Hematopoietic multipotent progenitor cell treated with erythropoietin and hydrocortisone succinate and interleukin-3 and kit ligand, for 8 days (in vitro differentiated cells): Measurements from ENCODE around the gene UGDH.
"Not testable (repeated sequence)": the region's sequence is repeated elsewhere in the genome, so short reads cannot be mapped to it uniquely, and the experiment has no call there.

Experiments used
- DNase-seq: peaks from one replicate; pipeline ENCODE4 v3.0.0-alpha.2; 2015

UGDH gene

DNA sequence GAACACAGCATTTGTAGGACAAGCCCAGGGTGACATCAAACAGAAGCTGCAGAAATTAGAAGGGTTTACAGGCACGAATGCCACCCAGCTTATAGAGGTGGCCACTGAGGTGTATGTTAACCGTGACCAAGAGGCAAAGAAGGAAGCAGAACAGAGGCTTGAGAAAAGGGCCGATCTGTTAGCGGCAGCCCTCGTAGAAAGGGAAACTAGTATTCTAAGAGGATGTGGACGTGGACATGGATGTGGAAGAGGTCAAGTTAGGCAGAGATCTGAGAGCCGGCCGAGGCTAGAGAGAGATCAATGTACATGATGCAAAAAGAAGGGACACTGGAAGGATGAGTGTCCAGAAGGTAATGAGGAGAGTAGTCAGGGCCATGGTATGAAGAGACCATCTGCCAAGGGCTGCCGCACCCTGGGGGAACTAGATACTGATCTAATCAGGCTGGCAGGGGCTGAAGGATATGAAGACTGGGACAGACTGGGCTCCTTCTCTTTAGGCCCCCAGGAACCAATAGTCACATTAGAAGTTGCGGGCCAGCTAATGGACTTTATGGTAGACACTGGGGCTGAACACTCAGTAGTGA is 40.9 kb downstream of the UGDH start:
- no peak for DNase-seq

DNA sequence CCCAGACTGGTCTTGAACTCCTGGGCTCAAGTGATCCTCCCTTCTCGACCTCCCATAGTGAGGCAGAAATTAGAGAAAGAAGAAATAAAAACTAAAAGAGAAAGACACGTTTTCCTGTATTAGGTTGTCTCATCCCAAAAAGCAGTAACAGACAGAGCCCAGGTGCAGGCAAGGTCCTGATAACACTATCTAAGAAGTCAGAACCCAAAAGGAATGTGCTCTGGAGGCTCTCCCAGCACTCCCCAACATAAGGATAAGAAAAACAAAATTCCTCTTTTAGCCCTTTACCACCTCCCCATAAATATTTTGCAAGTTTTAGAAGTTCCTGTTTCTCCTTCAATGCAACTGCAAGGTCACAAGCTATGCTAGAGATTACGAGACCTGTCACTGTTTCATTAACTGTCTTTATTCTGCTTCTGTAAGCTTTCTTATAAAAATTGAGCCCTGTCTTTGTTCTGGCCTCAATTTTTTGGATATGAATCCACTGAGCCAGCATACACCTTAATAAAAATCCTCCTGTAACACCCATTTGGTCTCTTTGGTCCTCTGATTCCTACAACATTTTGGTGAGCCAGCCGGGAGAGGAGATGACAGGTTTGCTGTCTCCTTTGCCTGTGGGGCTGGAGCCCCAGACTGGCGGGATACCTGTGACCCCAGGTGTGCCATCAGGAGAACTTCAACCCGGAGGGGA is 42.5 kb downstream of the UGDH start:
- no peak for DNase-seq

DNA sequence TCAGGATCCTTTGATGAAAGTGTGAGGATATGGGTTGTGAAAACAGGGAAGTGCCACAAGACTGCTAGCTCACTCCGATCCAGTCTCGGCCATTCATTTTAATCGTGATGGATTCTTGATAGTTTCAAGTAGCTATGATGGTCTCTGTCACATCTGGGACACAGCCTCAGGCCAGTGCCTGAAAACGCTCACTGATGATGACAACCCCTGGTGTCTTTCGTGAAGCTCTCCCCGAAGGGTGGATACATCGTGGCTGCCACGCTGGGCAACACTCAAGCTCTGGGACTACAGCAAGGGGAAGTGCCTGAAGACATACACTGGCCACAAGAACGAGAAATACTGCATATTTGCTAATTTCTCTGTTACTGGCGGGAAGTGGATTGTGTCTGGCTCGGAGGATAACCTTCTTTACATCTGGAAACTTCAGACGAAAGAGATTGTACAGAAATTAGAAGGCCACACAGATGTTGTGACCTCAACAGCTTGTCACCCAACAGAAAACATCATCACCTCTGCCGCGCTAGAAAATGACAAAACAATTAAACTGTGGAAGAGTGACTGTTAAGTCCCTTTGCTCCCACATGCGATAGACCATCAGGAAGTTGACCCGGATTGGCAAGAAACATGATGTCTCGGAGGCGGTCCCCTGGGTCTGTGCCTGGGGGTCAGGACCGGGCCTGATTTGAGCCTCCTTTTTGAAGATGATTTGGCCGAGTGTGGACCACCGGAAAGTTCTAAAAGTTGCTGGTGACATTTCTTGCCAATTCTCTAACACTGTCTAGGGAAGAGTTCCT is 46.1 kb downstream of the UGDH start:
- DNase-seq = no peak

DNA sequence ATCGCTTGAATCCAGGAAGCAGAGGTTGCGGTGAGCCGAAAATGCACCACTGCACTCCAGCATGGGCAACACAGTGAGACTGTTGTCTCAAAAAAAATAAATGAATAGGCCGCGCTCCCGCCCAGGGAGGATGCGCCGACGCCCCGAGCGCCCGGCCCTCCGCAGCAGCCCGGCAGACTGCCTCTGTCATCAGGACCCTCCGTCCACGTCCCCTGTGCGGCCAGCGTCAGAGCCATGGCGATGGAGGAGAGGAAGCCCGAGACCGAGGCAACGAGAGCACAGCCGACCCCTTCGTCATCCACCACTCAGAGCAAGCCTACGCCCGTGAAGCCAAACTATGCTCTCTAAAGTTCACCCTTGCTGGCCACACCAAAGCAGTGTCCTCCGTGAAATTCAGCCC is 47.0 kb downstream of the UGDH start:
- no peak for DNase-seq

DNA sequence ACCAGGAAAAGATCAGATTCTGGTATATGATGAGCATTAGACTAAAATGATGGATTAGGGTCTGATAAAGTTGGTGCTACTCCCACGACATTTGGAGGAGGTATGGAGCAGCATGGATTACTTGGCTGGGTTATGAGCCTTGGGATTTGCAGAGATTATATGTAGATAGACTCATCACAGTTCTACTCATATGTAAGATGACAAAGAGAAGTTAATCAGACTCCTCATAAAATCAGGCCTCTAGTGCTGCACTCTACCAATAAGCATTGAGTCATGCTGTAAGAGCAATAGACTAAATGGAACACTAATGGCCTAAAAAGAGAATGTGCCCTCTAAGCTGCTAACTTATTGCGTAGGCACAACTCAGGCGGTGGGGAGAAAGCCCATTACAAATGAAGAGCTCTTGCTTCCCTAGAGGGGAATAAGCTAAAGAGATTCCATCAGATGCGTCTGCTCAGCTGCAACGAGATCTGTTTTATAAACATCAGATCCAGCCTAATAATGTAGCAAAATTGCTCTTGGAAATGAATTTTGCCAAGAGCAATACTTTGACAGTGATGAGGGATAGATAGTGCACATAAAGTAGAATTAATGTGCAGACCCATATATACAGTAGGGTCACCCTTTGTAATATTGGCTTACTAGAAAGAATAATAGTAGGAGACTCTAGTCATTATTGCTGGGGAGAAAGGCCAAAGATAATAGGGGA is 50.9 kb downstream of the UGDH start:
- DNase-seq = no peak

DNA sequence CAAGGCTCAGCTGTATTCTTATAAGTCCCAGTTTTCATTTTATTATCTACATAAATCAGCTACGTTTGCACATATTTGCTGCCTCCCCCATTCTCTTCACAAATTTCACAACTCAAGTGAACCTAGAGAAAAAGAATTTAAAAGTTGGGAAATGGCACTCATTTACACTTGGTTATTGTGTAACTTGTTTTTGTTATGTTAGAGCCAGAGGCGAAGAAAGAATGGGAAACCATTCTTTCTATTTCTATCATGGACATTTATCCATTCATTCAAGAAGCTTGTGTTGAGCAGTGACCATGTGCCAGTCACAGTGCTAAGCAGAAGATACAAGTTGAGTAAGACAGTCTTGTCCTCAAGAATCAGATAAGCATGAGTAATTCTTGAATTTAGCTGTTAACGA is 54.8 kb downstream of the UGDH start:
- no peak for DNase-seq

DNA sequence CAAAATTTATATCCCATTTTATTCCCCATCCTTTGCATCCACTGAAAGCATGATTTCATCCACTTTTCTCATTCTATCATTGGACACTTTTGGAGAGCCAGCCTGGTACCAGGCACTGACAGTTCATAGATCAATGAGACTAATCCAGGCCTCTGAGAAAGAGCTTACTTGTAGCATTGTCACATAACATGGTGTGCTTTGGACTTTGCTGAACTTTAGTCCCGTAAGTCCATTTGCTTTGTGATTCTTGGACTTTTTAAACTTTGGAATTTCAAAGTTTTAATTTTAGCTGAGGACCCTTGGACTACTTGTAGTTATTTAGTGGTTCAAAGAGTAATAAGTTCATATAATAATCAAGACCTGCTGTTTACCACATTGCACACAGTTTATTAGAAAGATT is 56.8 kb downstream of the UGDH start:
- no peak for DNase-seq

DNA sequence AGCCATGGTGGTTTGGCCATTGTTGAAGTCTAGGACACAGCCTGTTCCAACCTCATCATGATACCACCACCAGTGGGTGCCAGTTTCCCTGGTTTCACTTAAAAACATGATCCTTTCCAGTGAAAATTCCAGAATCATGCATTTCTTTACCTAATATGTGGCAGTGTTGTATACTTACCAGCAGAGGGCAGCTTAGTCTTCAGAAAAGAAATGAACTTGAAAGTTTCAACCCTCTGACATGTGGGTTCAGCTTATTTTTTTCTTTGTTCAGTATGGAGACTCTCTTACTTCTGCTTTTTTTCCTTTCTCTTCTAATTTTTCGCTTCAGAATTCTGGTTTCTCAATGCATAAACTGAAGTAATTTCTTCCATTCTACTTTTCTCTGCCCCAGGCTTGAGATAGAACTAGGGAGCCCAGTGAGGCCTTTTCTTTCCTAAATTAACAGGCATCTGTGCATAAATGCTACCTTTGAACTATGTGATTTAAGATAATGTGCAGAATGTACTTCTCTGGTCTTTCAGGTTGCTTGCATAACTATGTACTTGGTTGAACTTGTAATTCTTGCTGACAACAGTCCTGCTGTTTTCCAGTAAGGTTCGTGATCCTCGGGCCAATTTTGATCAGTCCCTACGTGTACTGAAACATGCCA is 57.7 kb downstream of the UGDH start:
- peak; percentile 82 for DNase-seq

DNA sequence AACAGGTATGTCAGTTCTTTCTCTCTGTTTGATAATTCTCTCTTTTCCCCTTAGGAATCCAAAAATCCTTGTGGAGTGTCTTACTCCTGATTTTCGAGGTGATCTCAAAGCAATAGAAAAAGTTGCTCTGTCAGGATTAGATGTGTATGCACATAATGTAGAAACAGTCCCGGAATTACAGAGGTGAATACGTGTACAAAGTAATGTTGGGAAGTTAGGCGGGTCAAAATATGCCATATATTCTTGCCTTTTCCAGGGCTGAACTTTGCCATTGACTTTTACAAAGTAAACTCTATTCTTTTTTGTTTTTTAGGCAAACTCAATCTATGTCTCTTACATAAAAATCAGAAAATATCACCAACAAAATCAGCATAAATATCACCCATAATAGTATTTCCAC is 59.8 kb downstream of the UGDH start:
- DNase-seq = no peak

DNA sequence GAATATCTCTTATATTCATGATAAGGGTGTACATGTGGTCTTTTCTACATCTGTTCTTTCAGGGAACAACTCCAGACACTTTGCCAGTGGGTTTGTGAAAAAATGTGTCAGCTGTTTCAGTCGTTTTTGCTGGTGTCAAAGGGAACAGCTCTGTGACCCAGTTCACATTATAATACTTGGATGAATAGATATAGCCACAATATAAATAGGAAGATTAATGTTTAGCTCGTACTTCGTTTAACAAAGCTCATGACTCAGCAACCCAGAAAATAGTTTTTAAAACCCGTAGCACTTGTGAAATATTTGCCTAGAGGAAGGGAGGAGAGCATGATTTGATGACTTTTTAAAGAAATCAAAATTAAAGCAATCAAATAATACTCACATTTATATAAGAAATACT is 60.5 kb downstream of the UGDH start:
- no peak for DNase-seq

DNA sequence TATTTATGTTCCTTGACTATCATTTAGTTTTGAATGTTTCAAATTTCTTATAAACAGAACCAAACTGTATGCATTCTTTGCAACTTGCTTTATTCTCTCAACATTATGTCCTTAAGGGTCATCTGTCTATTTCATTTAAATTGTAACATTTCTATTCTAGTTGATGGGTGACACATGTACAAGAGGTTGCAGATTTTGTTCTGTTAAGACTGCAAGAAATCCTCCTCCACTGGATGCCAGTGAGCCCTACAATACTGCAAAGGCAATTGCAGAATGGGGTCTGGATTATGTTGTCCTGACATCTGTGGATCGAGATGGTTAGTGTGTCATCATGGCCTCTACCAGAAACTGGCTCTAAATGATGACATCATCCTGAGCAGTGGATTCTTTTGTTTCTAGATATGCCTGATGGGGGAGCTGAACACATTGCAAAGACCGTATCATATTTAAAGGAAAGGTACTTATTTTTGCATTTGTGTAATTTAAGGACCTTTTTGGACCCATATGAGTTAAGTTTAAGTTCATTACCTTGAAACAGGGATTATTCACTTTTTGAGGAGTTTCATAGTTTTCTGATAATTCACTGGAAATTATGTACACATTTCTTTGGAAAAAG is 62.2 kb downstream of the UGDH start:
- DNase-seq = peak; percentile 73

DNA sequence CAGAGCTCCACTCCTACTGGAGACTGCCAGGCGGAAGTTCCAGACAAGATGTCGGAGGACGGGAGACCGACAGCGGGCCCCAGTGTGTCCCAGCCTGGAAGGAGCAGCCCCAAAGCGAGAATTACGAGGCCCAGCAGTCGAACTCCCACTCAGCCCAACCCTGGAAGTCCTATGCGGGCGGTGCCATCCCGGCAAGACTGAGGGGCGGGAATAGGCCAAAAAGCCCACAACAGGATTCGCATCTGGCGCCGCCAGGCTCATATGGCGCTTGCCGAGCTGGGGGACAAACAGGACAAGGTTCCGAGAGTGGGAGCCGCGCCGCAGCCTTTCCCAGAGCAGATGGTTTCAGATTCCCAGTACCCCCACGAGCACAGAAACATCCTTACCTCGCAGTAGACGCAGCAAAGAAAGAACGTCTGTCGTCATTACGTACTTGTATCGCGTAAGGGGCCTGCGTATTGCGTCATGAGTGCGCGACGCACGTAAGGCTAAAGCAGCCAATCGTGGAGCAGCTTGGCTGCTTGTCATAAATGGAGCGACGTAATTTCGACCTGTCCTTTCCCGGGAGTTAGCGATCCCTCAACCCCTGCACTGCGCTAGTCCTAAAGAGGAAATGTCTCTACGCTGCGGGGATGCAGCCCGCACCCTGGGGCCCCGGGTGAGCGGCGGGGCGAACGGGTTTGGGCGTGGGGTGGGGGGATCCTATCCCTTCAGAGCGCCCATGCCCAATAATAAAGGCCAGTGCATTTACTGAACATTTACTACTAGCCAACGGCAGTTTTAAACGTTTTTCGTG is 68.5 kb downstream of the UGDH start, which contains the start of the genes LIAS and RPL9:
Gene LIAS (plus strand): TSS at position 552 of the 796 bp plus-strand sequence. CDS start 62 bp downstream, at position 614.
Gene RPL9 (minus strand): TSS at position 418 of the 796 bp plus-strand sequence. CDS start 483 bp downstream, outside the sequence.
- DNase-seq = peak; percentile 98

DNA sequence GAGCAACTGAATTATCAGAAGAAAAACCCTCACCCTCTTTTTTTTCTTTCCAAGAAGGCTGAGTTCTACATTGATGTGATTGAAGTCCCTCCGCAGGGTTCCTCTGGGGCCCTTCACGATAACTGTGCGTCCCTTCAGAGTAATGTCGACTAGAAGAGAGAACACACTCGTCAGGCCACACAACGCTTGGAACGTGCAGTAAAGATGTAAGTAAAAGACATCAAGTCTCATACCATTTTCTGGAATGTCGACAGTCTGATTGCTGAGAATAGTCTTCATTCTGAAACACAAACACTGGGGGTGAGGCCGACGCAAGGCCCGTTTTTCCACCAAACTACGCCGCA is 69.1 kb downstream of the UGDH start:
- not testable (repeated sequence) for DNase-seq

DNA sequence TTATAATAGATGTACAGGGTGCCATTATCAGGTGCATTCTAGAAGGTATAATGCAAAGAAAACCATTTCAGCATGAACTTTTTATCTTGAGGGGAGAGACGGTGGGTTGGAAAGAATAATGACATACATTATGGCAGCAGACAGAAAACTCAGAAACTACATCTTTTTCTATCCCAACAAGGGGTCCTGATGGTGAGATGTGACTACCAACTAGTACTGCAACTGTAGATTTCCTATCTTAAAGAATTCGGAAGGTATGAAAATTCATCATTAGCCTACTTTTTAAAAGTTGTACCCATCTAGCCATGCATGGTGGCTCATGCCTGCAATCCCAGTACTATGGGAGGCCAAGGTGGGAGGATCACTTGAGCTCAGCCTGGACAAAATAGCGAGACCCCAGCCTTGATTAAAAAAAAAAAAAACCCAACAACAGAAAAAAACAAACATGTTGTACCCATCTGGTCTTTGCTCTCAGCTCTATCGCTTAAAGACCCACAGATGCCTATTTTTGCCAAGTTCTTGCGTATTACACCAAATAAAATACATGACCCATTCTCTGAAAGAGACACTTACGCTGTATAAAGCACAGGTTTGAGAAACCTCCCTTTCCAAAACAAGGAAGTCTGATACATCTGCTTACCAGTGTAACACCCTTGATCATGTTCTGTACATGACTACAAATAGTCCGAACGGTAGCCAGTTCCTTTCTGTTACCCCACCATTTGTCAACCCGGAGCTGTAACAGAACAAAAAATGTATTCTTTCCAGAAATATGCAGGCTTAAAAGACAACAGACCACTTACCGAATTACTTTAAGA is 70.1 kb downstream of the UGDH start:
- DNase-seq = no peak

DNA sequence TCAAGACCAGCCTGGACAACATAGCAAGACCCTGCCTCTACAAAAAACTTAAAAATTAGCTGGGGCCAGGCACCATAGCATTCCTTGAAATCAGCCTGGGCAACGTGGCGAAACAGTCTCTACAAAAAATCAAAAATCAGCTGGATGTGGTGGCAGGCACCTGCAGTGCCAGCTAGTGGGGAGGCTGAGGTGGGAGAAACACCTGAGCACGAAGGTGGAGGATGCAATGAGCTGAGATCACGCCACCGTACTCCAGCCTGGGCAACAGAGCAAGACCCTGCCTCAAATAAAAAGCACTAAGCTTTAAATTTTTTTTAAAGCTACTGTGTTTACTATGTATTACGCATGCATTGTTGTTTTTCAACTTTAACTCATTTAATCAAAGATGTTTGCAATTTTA is 71.8 kb downstream of the UGDH start:
- no peak for DNase-seq

DNA sequence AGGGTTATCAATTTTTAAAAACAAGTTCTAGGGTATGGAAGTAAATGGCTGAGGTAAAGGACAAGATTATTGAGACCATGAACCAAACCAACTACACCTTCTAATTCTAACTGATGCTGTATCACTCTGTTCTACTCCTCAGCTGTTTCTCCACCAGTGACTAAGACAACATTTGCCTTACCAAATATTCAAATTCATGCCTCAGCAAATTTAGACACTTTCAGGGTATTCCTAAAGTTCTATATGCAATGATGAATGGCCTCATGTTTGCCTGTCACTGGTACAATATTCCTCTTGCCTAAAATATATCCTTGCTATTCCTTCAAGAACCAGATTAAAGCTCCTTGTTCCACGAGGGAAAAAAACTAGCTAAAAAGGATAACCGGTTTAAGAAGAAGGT is 73.5 kb downstream of the UGDH start:
- DNase-seq = no peak

DNA sequence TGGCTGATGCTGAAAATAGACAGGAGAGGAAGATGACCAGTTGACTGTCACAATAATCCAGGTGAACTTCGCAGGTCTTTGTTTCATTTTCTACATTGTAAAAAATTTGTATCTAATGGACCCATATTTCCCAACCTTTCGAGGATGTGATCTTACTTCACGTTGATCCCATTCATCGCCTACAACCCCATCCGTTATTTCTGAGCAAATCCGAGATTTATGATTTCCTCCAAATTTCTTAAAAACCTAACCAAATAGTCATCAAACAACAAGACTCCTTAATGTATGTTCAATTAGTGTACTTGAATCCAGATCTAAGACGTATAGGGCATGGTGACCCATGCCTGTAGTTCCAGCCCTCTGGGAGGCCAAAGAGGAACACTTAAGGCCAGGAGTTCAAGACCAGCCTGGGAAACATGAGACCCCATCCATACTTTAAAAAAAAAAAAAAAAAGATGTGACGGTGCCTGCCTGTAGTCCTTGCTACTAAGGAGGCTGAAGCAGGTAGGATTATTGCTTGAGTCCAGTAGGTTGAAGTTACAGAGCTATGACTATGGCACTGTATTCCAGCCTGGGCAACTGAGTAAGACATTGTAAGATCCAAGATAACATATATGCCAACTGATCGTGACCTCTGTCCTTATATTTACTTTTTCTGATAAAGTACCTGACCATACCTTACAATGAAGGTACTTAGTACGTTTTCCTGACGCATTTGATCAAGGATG is 74.2 kb downstream of the UGDH start:
- DNase-seq = no peak

DNA sequence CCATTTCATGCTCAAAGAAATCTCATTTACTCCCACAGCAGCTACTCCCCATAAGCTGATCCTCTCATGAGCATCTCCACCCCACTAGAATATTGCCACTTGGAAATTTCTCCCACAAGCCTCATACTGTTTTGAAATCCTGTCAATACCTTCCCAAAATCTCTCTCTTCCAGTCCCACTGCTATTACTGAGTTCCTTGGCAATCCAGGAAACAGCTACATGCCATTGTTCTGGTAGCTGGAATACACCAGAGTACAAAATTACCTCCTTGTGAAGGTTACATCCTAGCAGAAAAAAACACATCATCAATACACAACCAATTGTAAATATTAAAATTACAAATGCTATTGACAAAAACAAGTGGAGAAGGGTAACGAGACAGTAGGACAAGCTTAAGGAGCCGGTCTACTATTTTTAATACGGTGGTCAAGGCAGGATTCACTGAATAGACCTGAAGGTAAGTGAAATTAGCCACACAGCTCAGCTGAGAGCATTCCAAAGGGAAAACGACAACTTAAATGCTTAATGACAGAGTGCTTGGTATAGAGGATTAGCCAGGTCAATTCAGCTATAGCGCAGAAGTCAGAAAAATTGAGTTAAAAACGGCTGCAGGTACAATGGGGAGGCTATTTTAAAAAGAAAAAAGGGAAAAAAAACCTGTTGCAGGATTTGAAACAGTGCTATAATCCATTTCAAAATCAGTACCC is 74.9 kb downstream of the UGDH start:
- no peak for DNase-seq

DNA sequence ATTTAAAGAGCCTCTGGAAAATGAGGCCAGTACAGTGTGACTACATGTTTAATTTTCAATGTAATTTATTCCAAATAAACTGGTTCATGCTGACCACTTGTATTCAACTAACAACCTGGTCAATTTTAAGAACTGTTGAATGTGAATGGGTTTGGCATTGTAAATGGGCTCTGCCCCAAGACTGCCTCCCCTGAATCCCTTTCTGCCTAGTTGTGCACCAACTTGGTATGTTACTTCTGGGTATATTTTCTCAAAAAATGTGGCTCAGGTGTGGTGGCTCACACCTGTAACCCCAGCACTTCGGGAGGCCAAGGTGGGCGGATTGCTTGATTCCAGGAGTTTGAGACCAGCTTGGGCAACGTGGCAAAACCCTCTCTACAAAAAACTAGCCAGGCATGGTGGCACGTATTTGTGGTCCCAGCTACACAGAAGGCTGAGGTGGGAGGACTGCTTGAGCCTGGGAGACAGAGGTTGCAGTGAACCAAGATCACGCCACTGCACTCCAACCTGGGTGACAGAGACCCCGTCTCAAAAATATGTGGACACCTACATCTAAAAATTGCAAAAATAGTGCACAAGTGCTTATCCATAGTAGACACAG is 75.7 kb downstream of the UGDH start:
- DNase-seq = no peak
